SIG-M5 treated with dmso at 0.1 percent for 504 hours (cell line): ENCODE data around the gene RELA.
"Not testable (repeated sequence)": the region's sequence is repeated elsewhere in the genome, so short reads cannot be mapped to it uniquely, and the experiment has no call there.

Experiments
- DNase-seq: peaks from one replicate; lab custom pipeline; 2025; ENCODE audit not compliant: unreplicated experiment; lab: John Stamatoyannopoulos, UW

Gene RELA

GRCh38 chr11:65672180-65672860, 9.6 kb upstream of the RELA start:
- DNase-seq: no peak

GRCh38 chr11:65663639-65664200, 1.0 kb upstream of the RELA start:
- DNase-seq: no peak

- no peak for DNase-seq
Observed at GRCh38 chr11:65662247-65662798, 393 bp downstream of the RELA start.

GRCh38 chr11:65661599-65662246, 993 bp downstream of the RELA start:
- DNase-seq: no peak

- DNase-seq: not testable (repeated sequence)
Observed at GRCh38 chr11:65660908-65661307, 1.8 kb downstream of the RELA start.

GRCh38 chr11:65660038-65660437, 2.7 kb downstream of the RELA start:
- no peak for DNase-seq

- DNase-seq: no peak
Observed at GRCh38 chr11:65658174-65659021, 4.3 kb downstream of the RELA start.

- DNase-seq: no peak
Observed at GRCh38 chr11:65657426-65657825, 5.3 kb downstream of the RELA start.

- no peak for DNase-seq
Observed at GRCh38 chr11:65655570-65656332, 7.0 kb downstream of the RELA start.

GRCh38 chr11:65654375-65655349, 8.1 kb downstream of the RELA start:
- DNase-seq: no peak

- no peak for DNase-seq
Observed at GRCh38 chr11:65653229-65654225, 9.2 kb downstream of the RELA start.

GRCh38 chr11:65652511-65653228, 10.0 kb downstream of the RELA start:
- peak; percentile 85 for DNase-seq

- DNase-seq: peak; percentile 14
Observed at GRCh38 chr11:65651589-65652510, 10.9 kb downstream of the RELA start.

GRCh38 chr11:65651339-65651588, 11.5 kb downstream of the RELA start:
- DNase-seq: no peak

GRCh38 chr11:65650547-65651338, 12.0 kb downstream of the RELA start:
- no peak for DNase-seq
